GM12891 (cell line): ENCODE measurements around the gene NDUFA3.

ENCODE experiments used
- PAX5 ChIP-seq: IDR thresholded peaks from 2 replicates; pipeline ENCODE4 v1.6.1; 2011; ENCODE audit warnings: low read length, moderate library complexity, mild to moderate bottlenecking; ENCODE audit not compliant: insufficient read depth, severe bottlenecking
- POLR2A ChIP-seq: IDR thresholded peaks from 2 replicates; pipeline ENCODE4 v1.6.1; 2011; ENCODE audit warnings: low read depth, low read length, control low read depth
- POLR2AphosphoS5 ChIP-seq: IDR thresholded peaks from 2 replicates; pipeline ENCODE4 v1.6.1; 2011; ENCODE audit warnings: low read depth, low read length, control low read depth
- POU2F2 ChIP-seq: IDR thresholded peaks from 2 replicates; pipeline ENCODE4 v1.6.1; 2011; ENCODE audit warnings: low read depth, mild to moderate bottlenecking, control low read depth, low read length, moderate library complexity
- SPI1 ChIP-seq: IDR thresholded peaks from 2 replicates; pipeline ENCODE4 v1.6.1; 2011; ENCODE audit warnings: low read depth, low read length, control low read depth
- TAF1 ChIP-seq: IDR thresholded peaks from 2 replicates; pipeline ENCODE4 v1.6.1; 2011; ENCODE audit warnings: low read depth, low read length, control low read depth

- TF ChIP-seq POLR2AphosphoS5 (no peak), POLR2A (no peak), TAF1 (no peak), PAX5 (no peak), SPI1 (no peak), POU2F2 (no peak)
Observed at GRCh38 chr19:54069470-54069869, 33.2 kb upstream of the NDUFA3 start.
